K562 (cell line): ENCODE results near the gene SLC37A3. TPM values are rescaled to one million over a fixed set of nuclear protein-coding genes. Genes with fewer than 3 reads are reported as not detected.

Experiments used
- ELK1 ChIP-seq: sonication (generic); formaldehyde crosslinking; IDR thresholded peaks from 2 replicates; pipeline ENCODE4 v1.8.1; 2022; ENCODE audit warnings: missing genetic modification reagents
- EP400 ChIP-seq: fragments of 450-650 bp; IDR thresholded peaks from 2 replicates; pipeline ENCODE4 v1.6.1; 2017; ENCODE audit warnings: antibody characterized with exemption, mild to moderate bottlenecking, moderate library complexity
- MLLT1 ChIP-seq, 2 experiments: fragments of 450-650 bp; IDR thresholded peaks; 2 replicates each; pipeline ENCODE4 v1.6.1; 2016
- MYNN ChIP-seq, 2 experiments: sonication (generic); formaldehyde crosslinking in 1 of 2; IDR thresholded peaks; 2 replicates each; pipeline versions ENCODE4 v1.5.0 to v1.6.1; 2016 to 2020; ENCODE audit warnings: antibody characterized with exemption in 1 of 2, missing genetic modification reagents in 1 of 2
- NELFE ChIP-seq: IDR thresholded peaks from 2 replicates; pipeline ENCODE4 v1.6.1; 2011; ENCODE audit warnings: mild to moderate bottlenecking; ENCODE audit not compliant: insufficient read depth, insufficient read length
- PHTF2 ChIP-seq: fragments of 250-450 bp; sonication (Bioruptor Pico); IDR thresholded peaks from 2 replicates; pipeline ENCODE4 v1.5.0; 2021; ENCODE audit warnings: mild to moderate bottlenecking
- RBM25 ChIP-seq: fragments of 200-400 bp; formaldehyde crosslinking; IDR thresholded peaks from 2 replicates; pipeline ENCODE4 v1.6.1; 2018; ENCODE audit warnings: low read length, low read depth, moderate library complexity; ENCODE audit not compliant: severe bottlenecking
- RBM34 ChIP-seq: fragments of 200-400 bp; formaldehyde crosslinking; IDR thresholded peaks from 2 replicates; pipeline ENCODE4 v1.6.1; 2018; ENCODE audit warnings: low read length, borderline replicate concordance; ENCODE audit not compliant: insufficient read depth
- REST ChIP-seq, 2 experiments: fragments of 450-650 bp; formaldehyde crosslinking in 1 of 2; IDR thresholded peaks; 2 replicates each; pipeline versions ENCODE4 v1.4.0 to v1.6.1; 2014 to 2020; ENCODE audit warnings: mild to moderate bottlenecking in 2 of 2, borderline replicate concordance in 1 of 2, low read depth in 1 of 2
- U2AF2 ChIP-seq: fragments of 200-400 bp; formaldehyde crosslinking; optimal IDR thresholded peaks from 2 replicates; pipeline ENCODE3; 2017; ENCODE audit warnings: low read depth, mild to moderate bottlenecking, low read length
- XRCC3 ChIP-seq: fragments of 450-650 bp; IDR thresholded peaks from 2 replicates; pipeline ENCODE4 v1.6.1; 2017; ENCODE audit warnings: mild to moderate bottlenecking, moderate library complexity
- ZBTB17 ChIP-seq: fragments of 450-650 bp; formaldehyde crosslinking; IDR thresholded peaks from 2 replicates; pipeline ENCODE4 v1.4.0; 2020; ENCODE audit warnings: mild to moderate bottlenecking
- ZC3H8 ChIP-seq: fragments of 450-650 bp; IDR thresholded peaks from 2 replicates; pipeline ENCODE4 v1.6.1; 2017
- ZNF384 ChIP-seq: IDR thresholded peaks from 2 replicates; pipeline ENCODE4 v1.6.1; 2012; ENCODE audit warnings: low read depth, low read length, improper control_type of control experiment
- ZNF518B ChIP-seq: fragments of 250-450 bp; sonication (Bioruptor Pico); IDR thresholded peaks from 2 replicates; pipeline ENCODE4 v1.5.0; 2021; ENCODE audit warnings: mild to moderate bottlenecking, moderate library complexity
- polyA plus RNA-seq, 8 experiments: library from polyadenylated mRNA; depleted of rRNA in 4 of 8; stranded (reverse) in 5 of 8; unstranded in 3 of 8; fragments of >200 nt; fragmentation: Nextera tagmentation in 2 of 8; fragmentation: Illumina TruSeq in 1 of 8; extraction: Ambion mirVana in 2 of 8; extraction: Trizol in 1 of 8; gene quantifications; 2 replicates each; pipeline versions ENCODE4 v1.2.1 to v1.2.3, GENCODE V29; 2011 to 2014; ENCODE audit warnings: inconsistent platforms in 1 of 8, missing spikeins in 1 of 8
- total RNA-seq, 7 experiments: library from RNA; depleted of rRNA in 6 of 7; stranded (reverse); fragments of >200 nt in 6 of 7; fragmentation: Illumina TruSeq in 2 of 7; extraction: Trizol in 2 of 7; gene quantifications; 2 replicates each; pipeline versions ENCODE4 v1.2.1 to v1.2.3, GENCODE V29; 2011 to 2021; ENCODE audit warnings: low replicate concordance in 1 of 7

SLC37A3 gene
- total and polyA plus RNA-seq, 9 of the 15 experiments (the other 6 are each of a cell fraction or from before 2014, with no cell fraction given) = 11.7 to 59.1 (median 26.8) TPM

- TF ChIP-seq REST (IDR thresholded peaks at IDR 0.05; ENCODE audit: borderline replicate concordance) (no peak), REST (CRISPR knock-in tag; IDR thresholded peaks at IDR 0.05; ENCODE audit: low read depth) (no peak), PHTF2 (CRISPR knock-in tag) (no peak), ZNF384 (no peak), ZNF518B (CRISPR knock-in tag) (no peak), ELK1 (CRISPR knock-in tag) (no peak), NELFE (no peak), XRCC3 (no peak), MLLT1 (IDR thresholded peaks at IDR 0.05) (peak in 1 of 2 experiments; percentile 70; a peak in 1 of 4 replicates), MYNN (IDR thresholded peaks at IDR 0.05) (peak; percentile 60; the same call in 1 of the 2 replicates), MYNN (CRISPR knock-in tag; IDR thresholded peaks at IDR 0.05) (no peak), ZBTB17 (no peak), U2AF2 (no peak), EP400 (no peak), RBM25 (no peak), RBM34 (no peak), ZC3H8 (no peak)
These were observed 6.7 kb downstream of the SLC37A3 start (continued) for GRCh38 chr7:140391634-140392033.
